HFFc6 (cell line): Measurements from ENCODE around the gene DRAP1. TPM values are rescaled to one million over a fixed set of nuclear protein-coding genes. Genes with fewer than 3 reads are reported as not detected.
A peak's percentile ranks its signal among the peaks of the same experiment; 100 is the strongest.

Experiments used
- DNase-seq: peaks from one replicate; pipeline ENCODE4 v3.0.0-alpha.2; 2018
- H3K27ac Mint-ChIP-seq: 2 replicates; pipeline ENCODE4 v1.8.0; 2020; ENCODE audit warnings: mild to moderate bottlenecking, mixed read lengths
- H3K27me3 Mint-ChIP-seq: 2 replicates; pipeline ENCODE4 v1.8.0; 2021; ENCODE audit warnings: mild to moderate bottlenecking, moderate library complexity, mixed read lengths; ENCODE audit not compliant: insufficient read depth
- H3K36me3 Mint-ChIP-seq: 2 replicates; pipeline ENCODE4 v1.8.0; 2021; ENCODE audit warnings: low read depth, mixed read lengths
- H3K4me1 Mint-ChIP-seq: 2 replicates; pipeline ENCODE4 v1.8.0; 2020; ENCODE audit warnings: low read depth, mixed read lengths
- H3K4me3 Mint-ChIP-seq: 2 replicates; pipeline ENCODE4 v1.8.0; 2020; ENCODE audit warnings: mild to moderate bottlenecking, moderate library complexity, mixed read lengths
- H3K9me3 Mint-ChIP-seq: 2 replicates; pipeline ENCODE4 v1.8.0; 2020; ENCODE audit warnings: mild to moderate bottlenecking, mixed read lengths
- total RNA-seq, 6 experiments: library from RNA; stranded (reverse); fragmentation: NEBNext Ultra II Directional; extraction: Animal tissue kit (Norgen Biotek cat#: 25700); gene quantifications; 2 replicates in 1 of 6; 3 replicates in 5 of 6; pipeline ENCODE4 v1.2.3, GENCODE V29; 2021
- TF ChIP-seq, protein P1 (sequence below): fragments of 200-600 bp; sonication (generic); IDR thresholded peaks from 2 replicates; pipeline ENCODE4 v1.5.0; 2021; ENCODE audit warnings: antibody characterized with exemption, mild to moderate bottlenecking

DRAP1 gene
- total RNA-seq, 6 experiments from 2014 or later: 362 to 687 (median 615) TPM

DNA sequence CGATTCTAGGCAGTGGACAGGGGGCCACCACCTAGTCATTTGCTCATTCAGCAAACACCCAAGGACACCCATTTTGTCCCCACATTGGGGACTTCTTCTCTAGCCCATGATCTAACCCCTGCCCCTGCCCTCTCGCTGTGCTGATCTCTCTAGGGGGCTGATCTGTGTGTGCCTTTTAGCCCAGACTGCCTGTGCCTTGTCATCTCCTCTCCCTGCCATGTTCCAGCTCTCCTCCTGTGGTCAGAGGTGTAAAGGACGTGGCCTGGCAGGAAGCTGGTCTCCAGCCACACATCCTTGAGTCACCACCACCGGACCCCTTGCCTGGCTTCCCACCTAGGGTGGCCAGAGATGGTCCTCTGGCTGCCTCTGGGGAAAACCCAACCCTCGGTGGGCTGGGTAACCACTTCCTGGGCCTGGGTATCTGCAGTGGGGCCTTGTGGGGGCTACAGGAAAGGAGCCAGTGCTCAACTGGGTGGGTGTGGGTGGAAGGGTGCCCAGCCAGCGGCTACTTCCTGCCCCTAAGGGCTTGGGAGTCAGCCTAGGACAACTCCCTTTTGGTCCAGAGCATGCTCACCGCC is 38.3 kb upstream of the DRAP1 start:
- Mint-ChIP-seq H3K27ac (peak overlapping the region; percentile 71), H3K4me1 (peaks cover 24% of the 10 kb centered on the region), H3K27me3 (peaks cover 7% of the 10 kb centered on the region), H3K9me3 (no peaks in the 10 kb centered on the region), H3K36me3 (peaks cover 8% of the 10 kb centered on the region), H3K4me3 (no peak overlapping the region; the same call in 1 of the 2 replicates)
- no peak for DNase-seq
- TF ChIP-seq, protein P1, sequence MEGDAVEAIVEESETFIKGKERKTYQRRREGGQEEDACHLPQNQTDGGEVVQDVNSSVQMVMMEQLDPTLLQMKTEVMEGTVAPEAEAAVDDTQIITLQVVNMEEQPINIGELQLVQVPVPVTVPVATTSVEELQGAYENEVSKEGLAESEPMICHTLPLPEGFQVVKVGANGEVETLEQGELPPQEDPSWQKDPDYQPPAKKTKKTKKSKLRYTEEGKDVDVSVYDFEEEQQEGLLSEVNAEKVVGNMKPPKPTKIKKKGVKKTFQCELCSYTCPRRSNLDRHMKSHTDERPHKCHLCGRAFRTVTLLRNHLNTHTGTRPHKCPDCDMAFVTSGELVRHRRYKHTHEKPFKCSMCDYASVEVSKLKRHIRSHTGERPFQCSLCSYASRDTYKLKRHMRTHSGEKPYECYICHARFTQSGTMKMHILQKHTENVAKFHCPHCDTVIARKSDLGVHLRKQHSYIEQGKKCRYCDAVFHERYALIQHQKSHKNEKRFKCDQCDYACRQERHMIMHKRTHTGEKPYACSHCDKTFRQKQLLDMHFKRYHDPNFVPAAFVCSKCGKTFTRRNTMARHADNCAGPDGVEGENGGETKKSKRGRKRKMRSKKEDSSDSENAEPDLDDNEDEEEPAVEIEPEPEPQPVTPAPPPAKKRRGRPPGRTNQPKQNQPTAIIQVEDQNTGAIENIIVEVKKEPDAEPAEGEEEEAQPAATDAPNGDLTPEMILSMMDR: no peak

- H3K36me3 Mint-ChIP-seq: peaks cover 16% of the 10 kb centered on the region
- H3K27me3 Mint-ChIP-seq: peaks cover 16% of the 10 kb centered on the region
- no peak overlapping the region for H3K27ac Mint-ChIP-seq
- H3K9me3 Mint-ChIP-seq: no peaks in the 10 kb centered on the region
- no peak for DNase-seq
- H3K4me3 Mint-ChIP-seq: no peak overlapping the region
- peaks cover 37% of the 10 kb centered on the region for H3K4me1 Mint-ChIP-seq
- TF ChIP-seq, protein P1: no peak
Observed at GRCh38 chr11:65882120-65883057, 36.8 kb upstream of the DRAP1 start.

DNA sequence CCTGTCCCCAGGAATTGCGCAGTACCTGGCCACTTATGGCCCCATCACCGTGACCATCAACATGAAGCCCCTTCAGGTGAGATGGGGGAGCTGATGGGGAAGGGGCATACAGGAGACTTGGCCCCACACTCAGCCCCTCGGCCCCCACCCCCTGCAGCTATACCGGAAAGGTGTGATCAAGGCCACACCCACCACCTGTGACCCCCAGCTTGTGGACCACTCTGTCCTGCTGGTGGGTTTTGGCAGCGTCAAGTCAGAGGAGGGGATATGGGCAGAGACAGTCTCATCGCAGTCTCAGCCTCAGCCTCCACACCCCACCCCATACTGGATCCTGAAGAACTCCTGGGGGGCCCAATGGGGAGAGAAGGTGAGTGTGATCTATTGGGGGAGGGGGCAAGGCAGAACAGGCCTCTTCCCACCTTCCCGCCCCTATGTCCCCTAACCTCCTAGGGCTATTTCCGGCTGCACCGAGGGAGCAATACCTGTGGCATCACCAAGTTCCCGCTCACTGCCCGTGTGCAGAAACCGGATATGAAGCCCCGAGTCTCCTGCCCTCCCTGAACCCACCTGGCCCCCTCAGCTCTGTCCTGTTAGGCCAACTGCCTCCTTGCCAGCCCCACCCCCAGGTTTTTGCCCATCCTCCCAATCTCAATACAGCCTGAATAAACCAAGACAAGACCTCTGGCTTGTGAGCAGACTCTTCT is 36.0 kb upstream of the DRAP1 start:
- TF ChIP-seq, protein P1: no peak
- H3K4me1 Mint-ChIP-seq: peaks cover 41% of the 10 kb centered on the region
- no peak overlapping the region for H3K27ac Mint-ChIP-seq
- H3K27me3 Mint-ChIP-seq: peaks cover 22% of the 10 kb centered on the region
- H3K36me3 Mint-ChIP-seq: peaks cover 16% of the 10 kb centered on the region
- H3K9me3 Mint-ChIP-seq: 0 out of 2 replicates have a peak, but pooled peaks cover 4% of the 10 kb centered on the region
- no peak overlapping the region for H3K4me3 Mint-ChIP-seq
- DNase-seq: no peak

DNA sequence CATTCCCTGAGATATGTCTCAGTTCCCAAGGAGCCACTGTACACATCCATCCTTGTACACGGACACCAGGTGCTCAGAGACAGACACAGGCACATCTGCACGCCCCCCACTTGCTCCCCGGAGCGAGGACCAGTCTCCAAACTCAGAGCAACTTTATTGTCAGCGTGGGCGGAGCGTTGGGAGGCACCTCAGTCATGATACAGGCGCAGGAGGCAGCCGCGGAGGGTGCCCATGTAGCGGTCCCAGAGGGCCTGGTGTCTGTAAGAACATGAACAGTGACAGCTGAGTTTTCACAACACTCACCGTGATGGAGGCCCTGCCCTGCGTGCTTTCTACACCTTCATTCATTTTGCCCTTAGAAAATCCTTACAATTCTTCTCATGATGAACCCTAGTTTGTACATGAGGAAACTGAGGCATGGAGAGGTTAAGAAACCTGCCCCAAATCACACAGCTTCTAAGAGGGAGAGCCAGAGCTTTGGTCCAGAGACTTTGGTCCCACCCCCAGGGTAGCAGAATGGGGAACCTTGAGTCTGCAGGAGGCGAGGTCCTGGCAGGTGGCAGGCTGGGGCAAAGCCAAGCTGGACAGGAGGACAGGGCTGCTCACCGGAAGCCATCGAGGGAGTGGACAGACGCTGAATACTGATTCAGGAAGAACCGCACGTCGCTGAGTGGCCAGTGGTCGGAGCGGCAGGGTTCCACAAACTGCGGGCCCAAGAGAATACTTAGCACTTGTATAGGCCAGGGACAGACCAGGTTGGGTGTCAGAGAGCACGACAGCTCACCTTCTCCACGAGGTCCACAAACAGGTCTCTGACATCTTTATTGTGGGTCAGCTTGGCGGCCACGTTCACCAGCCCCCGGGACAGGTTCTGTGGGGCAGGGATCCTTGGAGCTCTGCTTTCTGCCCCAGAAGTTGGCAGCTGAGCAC is 35.2 kb upstream of the DRAP1 start:
- peaks cover 9% of the 10 kb centered on the region for H3K9me3 Mint-ChIP-seq
- peak overlapping the region; percentile 61 for H3K27ac Mint-ChIP-seq
- peaks cover 16% of the 10 kb centered on the region for H3K36me3 Mint-ChIP-seq
- no peak for DNase-seq
- H3K27me3 Mint-ChIP-seq: peaks cover 29% of the 10 kb centered on the region
- H3K4me3 Mint-ChIP-seq: peak overlapping the region; percentile 10; the same call in 1 of the 2 replicates
- peaks cover 46% of the 10 kb centered on the region for H3K4me1 Mint-ChIP-seq
- TF ChIP-seq, protein P1: no peak

- peaks cover 53% of the 10 kb centered on the region for H3K4me1 Mint-ChIP-seq
- H3K9me3 Mint-ChIP-seq: peaks cover 12% of the 10 kb centered on the region
- TF ChIP-seq, protein P1: peak; percentile 100
- peak overlapping the region; percentile 61 for H3K27ac Mint-ChIP-seq
- H3K27me3 Mint-ChIP-seq: peaks cover 36% of the 10 kb centered on the region
- DNase-seq: peak; percentile 58
- peak overlapping the region; percentile 10; the same call in 1 of the 2 replicates for H3K4me3 Mint-ChIP-seq
- peaks cover 16% of the 10 kb centered on the region for H3K36me3 Mint-ChIP-seq
Observed at GRCh38 chr11:65884716-65885092, 34.5 kb upstream of the DRAP1 start.
